B cell (primary cell): ENCODE measurements around the gene EIF4A3. TPM values are rescaled to one million over a fixed set of nuclear protein-coding genes. Genes with fewer than 3 reads are reported as not detected.

Source experiments
- ATAC-seq: fragments of 200-7000 bp; cut with Tn5 transposase; one replicate; pipeline ENCODE4 v1.10.0; 2021; ENCODE audit warnings: low read depth, mild to moderate bottlenecking, moderate number of reproducible peaks, moderate library complexity
- CTCF ChIA-PET: fragments of 350-600 bp; sonication (Branson Sonifier 250); formaldehyde crosslinking; loops from one replicate; lab custom pipeline; 2021; ENCODE audit warnings: antibody characterized with exemption, inconsistent platforms; lab: Charles Lee
- POLR2A ChIA-PET: fragments of 350-600 bp; sonication (Branson Sonifier 250); formaldehyde crosslinking; loops from one replicate; lab custom pipeline; 2021; ENCODE audit warnings: antibody characterized with exemption; lab: Charles Lee
- DNase-seq: peaks from one replicate; pipeline ENCODE4 v3.0.0; 2013
- H2AFZ ChIP-seq: 2 replicates; pipeline ENCODE4 v1.6.1; 2012; ENCODE audit warnings: mild to moderate bottlenecking, low read depth, low read length; ENCODE audit not compliant: insufficient read depth, poor library complexity, severe bottlenecking
- H3K27ac ChIP-seq, 2 donors: 1 replicate in 1 of 2; 2 replicates in 1 of 2; pipeline ENCODE4 v1.5.1; 2012 to 2013; ENCODE audit warnings: low read length in 2 of 2, mild to moderate bottlenecking in 2 of 2, moderate library complexity in 1 of 2
- H3K27me3 ChIP-seq, 4 experiments: fragments of 200-600 bp in 1 of 4; sonication (generic) in 1 of 4; replicated peaks in 1 of 4; 1 replicate in 2 of 4; 2 replicates in 2 of 4; pipeline versions ENCODE4 v1.6.1 to v1.7.0; 2013 to 2016; ENCODE audit warnings: low read length in 3 of 4, mild to moderate bottlenecking in 2 of 4, mixed read lengths in 1 of 4, moderate library complexity in 1 of 4; ENCODE audit not compliant: insufficient read depth in 4 of 4, control insufficient read depth in 3 of 4; ENCODE audit errors: control extremely low read depth in 1 of 4
- H3K36me3 ChIP-seq, 2 experiments: replicated peaks in 1 of 2; 1 replicate in 1 of 2; 2 replicates in 1 of 2; pipeline versions ENCODE4 v1.6.1 to v1.7.1; 2013; ENCODE audit warnings: low read length in 1 of 2; ENCODE audit not compliant: insufficient read depth in 2 of 2, control insufficient read depth in 1 of 2; ENCODE audit errors: control extremely low read depth in 1 of 2, extremely low read depth in 1 of 2
- H3K4me1 ChIP-seq, 2 donors: fragments of 200-600 bp in 1 of 2; sonication (generic) in 1 of 2; 1 replicate in 1 of 2; 2 replicates in 1 of 2; pipeline versions ENCODE4 v1.5.1 to v1.6.1; 2013 to 2017; ENCODE audit warnings: low read length in 2 of 2; ENCODE audit not compliant: control insufficient read depth in 2 of 2, insufficient read depth in 2 of 2
- H3K4me2 ChIP-seq: replicated peaks from 2 replicates; pipeline ENCODE3; 2012; ENCODE audit warnings: mild to moderate bottlenecking, low read depth, low read length; ENCODE audit not compliant: poor library complexity, severe bottlenecking
- H3K4me3 ChIP-seq, 5 experiments: fragments of 200-600 bp in 1 of 5; sonication (generic) in 1 of 5; 1 replicate in 3 of 5; 2 replicates in 2 of 5; pipeline versions ENCODE4 v1.5.1 to v1.7.0; 2011 to 2016; ENCODE audit warnings: low read length in 4 of 5, mild to moderate bottlenecking in 4 of 5, low read depth in 2 of 5, control low read depth in 1 of 5, moderate library complexity in 1 of 5; ENCODE audit not compliant: insufficient read depth in 1 of 5; ENCODE audit errors: control extremely low read depth in 1 of 5, extremely low read depth in 1 of 5
- H3K79me2 ChIP-seq: fragments of 200-600 bp; sonication (generic); one replicate; pipeline ENCODE4 v1.6.0; 2016; ENCODE audit warnings: low read length; ENCODE audit not compliant: control insufficient read depth, insufficient read depth
- H3K9ac ChIP-seq: fragments of 200-600 bp; sonication (generic); 2 replicates; pipeline ENCODE4 v1.6.1; 2017; ENCODE audit warnings: mild to moderate bottlenecking, low read length, moderate library complexity
- H3K9me3 ChIP-seq, 3 donors: one replicate each; pipeline versions ENCODE4 v1.6.1 to v1.7.1; 2013; ENCODE audit warnings: low read length in 2 of 3; ENCODE audit not compliant: control insufficient read depth in 2 of 3, insufficient read depth in 1 of 3; ENCODE audit errors: control extremely low read depth in 1 of 3
- H4K20me1 ChIP-seq: 2 replicates; pipeline ENCODE4 v1.6.0; 2012; ENCODE audit warnings: mild to moderate bottlenecking, low read length; ENCODE audit not compliant: insufficient read depth, control insufficient read depth, poor library complexity, severe bottlenecking
- H3K27ac Mint-ChIP-seq: one replicate; pipeline ENCODE4 v1.8.0; 2021; ENCODE audit warnings: mixed read lengths
- H3K27me3 Mint-ChIP-seq: one replicate; pipeline ENCODE4 v1.8.0; 2021; ENCODE audit warnings: mixed read lengths
- H3K4me1 Mint-ChIP-seq: one replicate; pipeline ENCODE4 v1.8.0; 2021; ENCODE audit warnings: mixed read lengths
- H3K4me3 Mint-ChIP-seq: one replicate; pipeline ENCODE4 v1.8.0; 2021; ENCODE audit warnings: mixed read lengths
- H3K9me3 Mint-ChIP-seq: one replicate; pipeline ENCODE4 v1.8.0; 2022; ENCODE audit warnings: mixed read lengths; ENCODE audit not compliant: insufficient read depth
- EZH2 ChIP-seq: IDR thresholded peaks from 2 replicates; pipeline ENCODE4 v1.6.1; 2012; ENCODE audit warnings: borderline replicate concordance, low read depth, mild to moderate bottlenecking, moderate library complexity, low read length; ENCODE audit not compliant: insufficient read depth, poor library complexity, severe bottlenecking
- WGBS: methylation state at CpG from one replicate; pipeline ENCODE4 v1.1.5; 2013; ENCODE audit warnings: missing lambda C conversion rate; ENCODE audit not compliant: insufficient coverage; 5-methylcytosine and 5-hydroxymethylcytosine counted together
- intact Hi-C: fragments of 100-400 bp; cut with micrococcal nuclease; formaldehyde crosslinking; loops from one replicate; pipeline ENCODE4 v1.10.0; 2022
- polyA plus RNA-seq: library from polyadenylated mRNA; depleted of rRNA; stranded (reverse); fragments of >200 nt; gene quantifications from 2 replicates; pipeline ENCODE4 v1.2.3, GENCODE V29; 2012
- total RNA-seq, 2 donors: library from RNA; stranded (reverse); fragments of 120-200 nt in 1 of 2; gene quantifications; 1 replicate in 1 of 2; 2 replicates in 1 of 2; pipeline versions ENCODE4 v1.2.3 to v1.2.4, GENCODE V29; 2013 to 2022
- TF ChIP-seq, protein P1 (sequence below): fragments of 200-600 bp; IDR thresholded peaks from one replicate; pipeline ENCODE4 v1.8.0; 2022; ENCODE audit warnings: antibody characterized with exemption, mild to moderate bottlenecking

The EIF4A3 gene
- total and polyA plus RNA-seq, 2 donors (not counting 1 experiment from before 2014, with no cell fraction given) = 86.0 to 137 TPM

DNA sequence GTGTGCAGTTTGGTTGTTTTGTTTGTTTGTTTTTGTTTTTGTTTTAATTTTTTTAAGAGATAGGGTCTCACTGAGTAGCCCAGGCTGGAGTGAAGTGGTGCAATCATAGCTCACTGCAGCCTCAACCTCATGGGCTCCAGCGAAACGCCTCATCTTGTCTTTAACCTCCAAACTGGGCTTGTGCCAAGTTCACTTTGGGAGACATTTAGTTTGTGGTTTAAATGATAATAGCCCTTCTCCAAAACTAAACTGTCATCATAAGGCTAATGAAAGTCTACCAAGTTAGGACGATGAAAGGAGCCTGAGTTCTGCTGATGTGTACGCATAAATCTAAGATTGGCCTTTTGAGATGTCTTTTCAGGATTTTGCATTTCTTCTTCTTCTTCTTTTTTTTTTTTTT lies 16.4 kb upstream of the EIF4A3 start:
- H3K27me3 Mint-ChIP-seq = peaks cover 22% of the 10 kb centered on the region
- no peaks in the 10 kb centered on the region for H3K4me1 Mint-ChIP-seq
- Histone ChIP-seq H4K20me1 (no peaks in the 10 kb centered on the region), H2AFZ (no peak overlapping the region), H3K9ac (no peak overlapping the region), H3K36me3 (no peaks in the 10 kb centered on the region), H3K4me1 (no peaks in the 10 kb centered on the region), H3K27ac (no peak overlapping the region), H3K27me3 (peaks cover 0 to 6% (median 0%) of the 10 kb centered on the region in 4 experiments), H3K79me2 (no peaks in the 10 kb centered on the region), H3K9me3 (no peaks in the 10 kb centered on the region), H3K4me2 (no peak overlapping the region), H3K4me3 (no peak overlapping the region)
- ATAC-seq (no peak), DNase-seq (no peak)
- H3K4me3 Mint-ChIP-seq = no peak overlapping the region
- WGBS = no CpG with 5 or more reads among the region's 4 CpGs
- CTCF ChIA-PET = no interaction called here
- no peak for TF ChIP-seq EZH2
- TF ChIP-seq, protein P1, sequence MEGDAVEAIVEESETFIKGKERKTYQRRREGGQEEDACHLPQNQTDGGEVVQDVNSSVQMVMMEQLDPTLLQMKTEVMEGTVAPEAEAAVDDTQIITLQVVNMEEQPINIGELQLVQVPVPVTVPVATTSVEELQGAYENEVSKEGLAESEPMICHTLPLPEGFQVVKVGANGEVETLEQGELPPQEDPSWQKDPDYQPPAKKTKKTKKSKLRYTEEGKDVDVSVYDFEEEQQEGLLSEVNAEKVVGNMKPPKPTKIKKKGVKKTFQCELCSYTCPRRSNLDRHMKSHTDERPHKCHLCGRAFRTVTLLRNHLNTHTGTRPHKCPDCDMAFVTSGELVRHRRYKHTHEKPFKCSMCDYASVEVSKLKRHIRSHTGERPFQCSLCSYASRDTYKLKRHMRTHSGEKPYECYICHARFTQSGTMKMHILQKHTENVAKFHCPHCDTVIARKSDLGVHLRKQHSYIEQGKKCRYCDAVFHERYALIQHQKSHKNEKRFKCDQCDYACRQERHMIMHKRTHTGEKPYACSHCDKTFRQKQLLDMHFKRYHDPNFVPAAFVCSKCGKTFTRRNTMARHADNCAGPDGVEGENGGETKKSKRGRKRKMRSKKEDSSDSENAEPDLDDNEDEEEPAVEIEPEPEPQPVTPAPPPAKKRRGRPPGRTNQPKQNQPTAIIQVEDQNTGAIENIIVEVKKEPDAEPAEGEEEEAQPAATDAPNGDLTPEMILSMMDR = no peak
- POLR2A ChIA-PET = no interaction called here
- intact Hi-C loops = no loop called here
- H3K9me3 Mint-ChIP-seq = no peaks in the 10 kb centered on the region
- H3K27ac Mint-ChIP-seq = no peak overlapping the region

GRCh38 chr17:80160536-80160935 lies 13.6 kb upstream of the EIF4A3 start:
- Histone ChIP-seq H3K4me2 (no peak overlapping the region), H4K20me1 (no peaks in the 10 kb centered on the region), H3K4me1 (no peaks in the 10 kb centered on the region), H3K36me3 (no peaks in the 10 kb centered on the region), H3K79me2 (no peaks in the 10 kb centered on the region), H3K27me3 (peaks cover 0 to 5% (median 0%) of the 10 kb centered on the region in 4 experiments), H2AFZ (no peak overlapping the region), H3K9ac (no peak overlapping the region), H3K4me3 (no peak overlapping the region), H3K27ac (no peak overlapping the region), H3K9me3 (peaks cover 2 to 8% (median 5%) of the 10 kb centered on the region in 3 donors)
- WGBS = 40% methylated on average over 1 of the region's 3 CpGs
- intact Hi-C loops = no loop called here
- H3K4me1 Mint-ChIP-seq = no peaks in the 10 kb centered on the region
- ATAC-seq (no peak), DNase-seq (no peak)
- H3K9me3 Mint-ChIP-seq = peaks cover 2% of the 10 kb centered on the region
- H3K4me3 Mint-ChIP-seq = no peak overlapping the region
- ChIA-PET CTCF (no interaction called here), POLR2A (no interaction called here)
- peaks cover 22% of the 10 kb centered on the region for H3K27me3 Mint-ChIP-seq
- TF ChIP-seq, protein P1 = no peak
- no peak for TF ChIP-seq EZH2
- no peak overlapping the region for H3K27ac Mint-ChIP-seq
